Lung (tissue), 12 donors: Measurements from ENCODE around the gene CRTC1. TPM values are rescaled to one million over a fixed set of nuclear protein-coding genes. Genes with fewer than 3 reads are reported as not detected.
A peak's percentile ranks its signal among the peaks of the same experiment; 100 is the strongest.

ENCODE experiments used
- ATAC-seq: fragments of 200-7000 bp; cut with Tn5 transposase; one replicate; pipeline ENCODE4 v1.9.1; 2020; ENCODE audit warnings: moderate number of reproducible peaks; ENCODE audit not compliant: insufficient read depth, low FRiP score
- DNase-seq, 3 donors: peaks; one replicate each; pipeline ENCODE4 v3.0.0-alpha.2; 2013 to 2017
- H3K27ac ChIP-seq, 2 donors: one replicate each; pipeline ENCODE4 v1.5.1; 2013; ENCODE audit warnings: mild to moderate bottlenecking in 2 of 2, moderate library complexity in 2 of 2, control low read depth in 1 of 2, inconsistent platforms in 1 of 2, low read depth in 1 of 2, low read length in 1 of 2
- H3K27me3 ChIP-seq, 3 donors: one replicate each; pipeline ENCODE4 v1.5.1; 2013; ENCODE audit warnings: low read length in 2 of 3; ENCODE audit not compliant: control insufficient read depth in 3 of 3, insufficient read depth in 3 of 3
- H3K36me3 ChIP-seq, 4 donors: one replicate each; pipeline ENCODE4 v1.5.1; 2013; ENCODE audit warnings: low read length in 4 of 4, mild to moderate bottlenecking in 1 of 4, moderate library complexity in 1 of 4; ENCODE audit not compliant: control insufficient read depth in 4 of 4, insufficient read depth in 4 of 4
- H3K4me1 ChIP-seq, 5 donors: one replicate each; pipeline ENCODE4 v1.5.1; 2013; ENCODE audit warnings: low read length in 5 of 5, mild to moderate bottlenecking in 2 of 5, moderate library complexity in 1 of 5; ENCODE audit not compliant: control insufficient read depth in 5 of 5, insufficient read depth in 5 of 5
- H3K4me3 ChIP-seq: one replicate; pipeline ENCODE4 v1.5.1; 2013; ENCODE audit warnings: mild to moderate bottlenecking, control low read depth, moderate library complexity
- H3K9ac ChIP-seq, 2 donors: one replicate each; pipeline ENCODE4 v1.5.1; 2013; ENCODE audit warnings: low read length in 2 of 2, control low read depth in 1 of 2; ENCODE audit not compliant: insufficient read depth in 1 of 2
- H3K9me3 ChIP-seq, 4 donors: one replicate each; pipeline ENCODE4 v1.5.1; 2013; ENCODE audit warnings: low read length in 3 of 4, mild to moderate bottlenecking in 1 of 4, moderate library complexity in 1 of 4; ENCODE audit not compliant: control insufficient read depth in 4 of 4, insufficient read depth in 3 of 4
- CTCF ChIP-seq: IDR thresholded peaks from 2 replicates; pipeline ENCODE4 v1.5.1; 2012; ENCODE audit warnings: mild to moderate bottlenecking; ENCODE audit errors: control extremely low read depth, extremely low read depth
- WGBS, 2 donors: extraction: QIAGEN DNeasy Blood & Tissue Kit; methylation state at CpG; one replicate each; pipeline ENCODE4 v1.1.7; 2013; 5-methylcytosine and 5-hydroxymethylcytosine counted together
- polyA plus RNA-seq, 2 donors: library from polyadenylated mRNA; stranded (reverse); fragments of 200-250 nt; gene quantifications; one replicate each; pipeline ENCODE4 v1.2.1, GENCODE V29; 2013
- total RNA-seq, 2 donors: library from RNA; depleted of rRNA in 1 of 2; stranded (reverse); fragments of >200 nt in 1 of 2; gene quantifications; one replicate each; pipeline ENCODE4 v1.2.1, GENCODE V29; 2014 to 2021
- donor health status: control.
- donor health status: control.
- donor health status: Bipolar disorder and iron deficiency.
- donor health status: healthy.
- donor health status: DM: yes; HTN: yes; CAD: no.

CRTC1 gene
- total and polyA plus RNA-seq, 4 donors, result 4.2 to 16.0 (median 7.3) TPM

- H3K27me3 ChIP-seq, result no peaks in the 10 kb centered on the region
- H3K9me3 ChIP-seq, result no peaks in the 10 kb centered on the region
- ATAC-seq (peak; percentile 49), DNase-seq (peak; percentile 57 to 67 (median 66))
- peak overlapping the region; percentile 61 to 83 for H3K27ac ChIP-seq
- no peak overlapping the region for H3K4me3 ChIP-seq
- no peak overlapping the region for H3K9ac ChIP-seq
- WGBS, 2 donors, result 50 to 73% methylated on average over 34 of the region's 34 CpGs
- no peaks in the 10 kb centered on the region for H3K36me3 ChIP-seq
- no peak for TF ChIP-seq CTCF
- peaks cover 0 to 36% (median 18%) of the 10 kb centered on the region in 5 donors for H3K4me1 ChIP-seq
Observed at GRCh38 chr19:18650468-18651041, 32.9 kb upstream of the CRTC1 start.

GRCh38 chr19:18651300-18651699 is 32.2 kb upstream of the CRTC1 start:
- Histone ChIP-seq H3K9me3 (no peaks in the 10 kb centered on the region), H3K36me3 (peaks cover 0 to 2% (median 0%) of the 10 kb centered on the region in 4 donors), H3K4me1 (peaks cover 0 to 35% (median 21%) of the 10 kb centered on the region in 5 donors), H3K9ac (no peak overlapping the region), H3K27ac (peak overlapping the region; percentile 43 to 83), H3K4me3 (no peak overlapping the region), H3K27me3 (no peaks in the 10 kb centered on the region)
- 77 to 83% methylated on average over 1 of the region's 1 CpG for WGBS, 2 donors
- no peak for ATAC-seq
- DNase-seq, result no peak
- no peak for TF ChIP-seq CTCF

GRCh38 chr19:18651733-18652132 is 31.7 kb upstream of the CRTC1 start:
- no peak for TF ChIP-seq CTCF
- no peak overlapping the region for H3K27ac ChIP-seq
- peaks cover 0 to 32% (median 19%) of the 10 kb centered on the region in 5 donors for H3K4me1 ChIP-seq
- no peak overlapping the region for H3K9ac ChIP-seq
- ATAC-seq (no peak), DNase-seq (no peak)
- no peaks in the 10 kb centered on the region for H3K9me3 ChIP-seq
- WGBS, 2 donors, result 89 to 94% methylated on average over 6 of the region's 6 CpGs
- no peaks in the 10 kb centered on the region for H3K27me3 ChIP-seq
- H3K36me3 ChIP-seq, result peaks cover 0 to 2% (median 0%) of the 10 kb centered on the region in 4 donors
- no peak overlapping the region for H3K4me3 ChIP-seq

DNA sequence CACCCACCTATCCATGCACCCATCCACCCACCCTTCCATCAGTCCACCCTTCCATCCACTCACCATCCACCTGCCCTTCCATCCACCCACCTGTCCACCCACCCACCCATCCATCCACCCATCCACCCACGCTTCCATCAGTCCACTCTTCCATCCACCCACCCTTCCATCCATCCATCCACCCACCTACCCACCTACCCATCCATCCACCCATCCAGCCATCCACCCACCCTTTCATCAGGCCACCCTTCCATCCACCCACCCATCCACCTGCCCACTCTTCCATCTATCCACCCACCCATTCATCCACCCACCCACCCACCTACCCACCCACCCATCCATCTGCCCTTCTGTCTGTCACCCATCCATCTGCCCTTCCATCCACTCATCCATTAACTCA is 29.6 kb upstream of the CRTC1 start:
- no peak overlapping the region for H3K4me3 ChIP-seq
- no peaks in the 10 kb centered on the region for H3K27me3 ChIP-seq
- no peak for DNase-seq
- no peak overlapping the region for H3K27ac ChIP-seq
- H3K4me1 ChIP-seq, result peaks cover 0 to 25% (median 19%) of the 10 kb centered on the region in 5 donors
- peaks cover 0 to 2% (median 0%) of the 10 kb centered on the region in 4 donors for H3K36me3 ChIP-seq
- H3K9ac ChIP-seq, result no peak overlapping the region
- no peak for TF ChIP-seq CTCF
- WGBS, 2 donors, result 97 to 100% methylated on average over 1 of the region's 1 CpG
- no peak for ATAC-seq
- no peaks in the 10 kb centered on the region for H3K9me3 ChIP-seq
